Caco-2 (cell line): ENCODE measurements around the gene DGKB. TPM values are rescaled to one million over a fixed set of nuclear protein-coding genes. Genes with fewer than 3 reads are reported as not detected.
A peak's percentile ranks its signal among the peaks of the same experiment; 100 is the strongest.

ENCODE experiments used
- BruUV-seq: library from RNA; stranded (reverse); fragments of 400-500 nt; replicated peaks from 2 replicates; lab custom pipeline; 2021; lab: Mats Ljungman, UMichigan
- CTCF ChIA-PET: fragments of 300-600 bp; sonication (Branson Sonifier 250); formaldehyde crosslinking; loops from one replicate; lab custom pipeline; 2022; ENCODE audit warnings: antibody characterized with exemption; lab: Charles Lee
- POLR2A ChIA-PET: fragments of 300-600 bp; sonication (Branson Sonifier 250); formaldehyde crosslinking; loops from one replicate; lab custom pipeline; 2022; ENCODE audit warnings: antibody characterized with exemption; lab: Charles Lee
- DNase-seq, 2 experiments: peaks; one replicate each; pipeline versions ENCODE4 v3.0.0 to v3.0.0-alpha.2; 2020 to 2022
- H3K27me3 ChIP-seq: replicated peaks from 2 replicates; pipeline ENCODE4 v1.6.0; 2011; ENCODE audit warnings: low read length; ENCODE audit not compliant: control insufficient read depth, insufficient read depth
- H3K36me3 ChIP-seq: 2 replicates; pipeline ENCODE4 v1.5.1; 2011; ENCODE audit warnings: low read length; ENCODE audit not compliant: control insufficient read depth, insufficient read depth
- H3K4me1 ChIP-seq: fragments of 250-450 bp; sonication (Bioruptor Pico); 2 replicates; pipeline ENCODE4 v1.5.1; 2020; ENCODE audit warnings: mild to moderate bottlenecking
- H3K4me3 ChIP-seq: 2 replicates; pipeline ENCODE4 v1.5.1; 2011; ENCODE audit warnings: low read depth, mild to moderate bottlenecking, control low read depth, low read length
- H3K9me3 ChIP-seq: fragments of 250-450 bp; sonication (Bioruptor Pico); 2 replicates; pipeline ENCODE4 v1.5.1; 2020; ENCODE audit warnings: mild to moderate bottlenecking, moderate library complexity
- H3K27ac Mint-ChIP-seq: one replicate; pipeline ENCODE4 v1.8.0; 2022; ENCODE audit warnings: mixed read lengths; ENCODE audit not compliant: unreplicated experiment
- H3K27me3 Mint-ChIP-seq: one replicate; pipeline ENCODE4 v1.8.0; 2022; ENCODE audit warnings: mixed read lengths; ENCODE audit not compliant: insufficient read depth, unreplicated experiment
- H3K36me3 Mint-ChIP-seq: one replicate; pipeline ENCODE4 v1.8.0; 2022; ENCODE audit warnings: mild to moderate bottlenecking, mixed read lengths; ENCODE audit not compliant: insufficient read depth, unreplicated experiment
- H3K4me1 Mint-ChIP-seq: one replicate; pipeline ENCODE4 v1.8.0; 2022; ENCODE audit warnings: low read depth, mixed read lengths; ENCODE audit not compliant: unreplicated experiment
- H3K4me3 Mint-ChIP-seq: one replicate; pipeline ENCODE4 v1.8.0; 2022; ENCODE audit warnings: mild to moderate bottlenecking, moderate library complexity, mixed read lengths; ENCODE audit not compliant: unreplicated experiment
- H3K9me3 Mint-ChIP-seq: one replicate; pipeline ENCODE4 v1.8.0; 2022; ENCODE audit warnings: mixed read lengths; ENCODE audit not compliant: unreplicated experiment
- intact Hi-C: fragments of 100-400 bp; cut with micrococcal nuclease; formaldehyde crosslinking; loops from one replicate; pipeline ENCODE4 v1.10.0; 2022; ENCODE audit not compliant: unreplicated experiment
- total RNA-seq: library from RNA; stranded (reverse); gene quantifications from 2 replicates; pipeline ENCODE4 v1.2.3, GENCODE V29; 2022
- TF ChIP-seq, protein P1 (sequence below), 2 experiments: fragments of 200-600 bp in 1 of 2; IDR thresholded peaks; 1 replicate in 1 of 2; 2 replicates in 1 of 2; pipeline versions ENCODE4 v1.5.1 to v1.8.0; 2011 to 2022; ENCODE audit warnings: antibody characterized with exemption in 1 of 2, control low read depth in 1 of 2, inconsistent platforms in 1 of 2, low read depth in 1 of 2, low read length in 1 of 2, mild to moderate bottlenecking in 1 of 2, moderate library complexity in 1 of 2; ENCODE audit not compliant: insufficient read depth in 1 of 2, severe bottlenecking in 1 of 2, unreplicated experiment in 1 of 2

DGKB gene
- total RNA-seq, 1 experiment from 2014 or later: 0.39 TPM

DNA sequence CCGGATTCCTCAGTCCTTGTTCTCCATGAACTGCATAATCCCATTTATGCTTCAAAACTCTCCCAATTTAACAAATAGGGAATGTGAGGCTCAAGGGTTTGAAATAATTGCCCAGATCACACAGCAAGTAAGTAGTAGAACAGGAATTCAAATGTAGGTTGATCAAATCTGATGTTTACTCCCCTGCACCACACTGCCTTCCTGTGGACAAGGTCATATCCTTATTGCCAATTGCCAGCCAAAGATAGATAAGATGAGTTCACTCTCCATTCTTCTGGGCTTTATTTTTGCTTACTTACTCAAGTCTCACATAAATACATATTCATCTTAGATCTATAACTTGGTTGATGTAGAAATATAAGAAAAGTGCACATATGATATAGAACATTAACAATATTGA, 477.9 kb downstream of the DGKB start:
- ChIA-PET CTCF (no interaction called here), POLR2A (no interaction called here)
- BruUV-seq: no TSS peak
- no peaks in the 10 kb centered on the region for H3K36me3 Mint-ChIP-seq
- DNase-seq: no peak
- intact Hi-C loops: no loop called here
- TF ChIP-seq, protein P1, sequence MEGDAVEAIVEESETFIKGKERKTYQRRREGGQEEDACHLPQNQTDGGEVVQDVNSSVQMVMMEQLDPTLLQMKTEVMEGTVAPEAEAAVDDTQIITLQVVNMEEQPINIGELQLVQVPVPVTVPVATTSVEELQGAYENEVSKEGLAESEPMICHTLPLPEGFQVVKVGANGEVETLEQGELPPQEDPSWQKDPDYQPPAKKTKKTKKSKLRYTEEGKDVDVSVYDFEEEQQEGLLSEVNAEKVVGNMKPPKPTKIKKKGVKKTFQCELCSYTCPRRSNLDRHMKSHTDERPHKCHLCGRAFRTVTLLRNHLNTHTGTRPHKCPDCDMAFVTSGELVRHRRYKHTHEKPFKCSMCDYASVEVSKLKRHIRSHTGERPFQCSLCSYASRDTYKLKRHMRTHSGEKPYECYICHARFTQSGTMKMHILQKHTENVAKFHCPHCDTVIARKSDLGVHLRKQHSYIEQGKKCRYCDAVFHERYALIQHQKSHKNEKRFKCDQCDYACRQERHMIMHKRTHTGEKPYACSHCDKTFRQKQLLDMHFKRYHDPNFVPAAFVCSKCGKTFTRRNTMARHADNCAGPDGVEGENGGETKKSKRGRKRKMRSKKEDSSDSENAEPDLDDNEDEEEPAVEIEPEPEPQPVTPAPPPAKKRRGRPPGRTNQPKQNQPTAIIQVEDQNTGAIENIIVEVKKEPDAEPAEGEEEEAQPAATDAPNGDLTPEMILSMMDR (IDR thresholded peaks at IDR 0.05; ENCODE audit: insufficient read depth in 1 of 2, low read depth in 1 of 2, low read length in 1 of 2, severe bottlenecking in 1 of 2, unreplicated experiment in 1 of 2): no peak
- Histone ChIP-seq H3K27me3 (no peaks in the 10 kb centered on the region), H3K4me1 (no peaks in the 10 kb centered on the region), H3K4me3 (no peak overlapping the region), H3K36me3 (no peaks in the 10 kb centered on the region), H3K9me3 (no peaks in the 10 kb centered on the region)
- H3K27ac Mint-ChIP-seq: no peak overlapping the region
- H3K27me3 Mint-ChIP-seq: no peaks in the 10 kb centered on the region
- no peak overlapping the region for H3K4me3 Mint-ChIP-seq
- no peaks in the 10 kb centered on the region for H3K4me1 Mint-ChIP-seq
- no peaks in the 10 kb centered on the region for H3K9me3 Mint-ChIP-seq

DNA sequence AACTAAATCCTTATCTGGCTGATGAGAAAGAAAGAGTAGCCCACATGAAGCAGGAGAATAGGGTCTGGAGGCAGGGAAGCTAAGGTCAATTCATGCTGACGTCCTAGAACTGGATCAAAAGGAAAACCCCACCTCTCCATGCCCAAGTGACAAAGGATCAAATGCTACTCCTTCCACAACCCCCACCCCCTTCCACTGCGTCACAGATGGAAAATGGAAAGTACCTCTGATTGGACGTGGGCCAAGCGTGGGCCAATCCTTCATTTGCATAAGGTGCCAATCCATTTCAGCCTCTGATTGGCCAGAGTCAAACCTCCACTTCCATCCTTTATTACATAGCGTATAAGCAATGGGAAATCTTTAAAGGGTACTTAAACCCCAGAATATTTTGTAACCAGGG, 481.8 kb downstream of the DGKB start:
- Mint-ChIP-seq H3K27ac (no peak overlapping the region), H3K4me1 (no peaks in the 10 kb centered on the region)
- no TSS peak for BruUV-seq

DNA sequence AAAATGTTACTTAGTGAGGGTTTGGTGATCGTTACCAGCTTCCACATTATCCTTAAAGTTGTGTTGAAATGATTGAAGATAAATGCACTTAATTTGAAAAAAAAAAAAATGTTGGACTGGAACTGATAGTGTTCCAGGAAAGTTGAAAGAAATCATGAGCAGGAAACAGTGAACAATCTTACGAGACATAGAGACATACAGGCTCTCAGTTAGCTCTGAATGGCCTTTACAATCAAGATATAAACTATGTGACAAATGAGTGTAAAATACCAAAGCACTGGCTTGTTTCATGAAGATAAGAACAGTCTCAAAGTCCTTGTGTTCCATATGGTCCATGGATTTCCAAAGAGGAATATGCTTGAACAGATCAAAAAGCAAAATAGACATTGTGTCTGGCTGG, 483.0 kb downstream of the DGKB start:
- H3K9me3 Mint-ChIP-seq: no peaks in the 10 kb centered on the region
- no peaks in the 10 kb centered on the region for H3K4me1 ChIP-seq
- CTCF ChIA-PET: no interaction called here
- no peak for DNase-seq
- no peaks in the 10 kb centered on the region for H3K27me3 Mint-ChIP-seq
- POLR2A ChIA-PET: no interaction called here
- H3K36me3 ChIP-seq: no peaks in the 10 kb centered on the region
- H3K27me3 ChIP-seq: no peaks in the 10 kb centered on the region
- TF ChIP-seq, protein P1 (IDR thresholded peaks at IDR 0.05; ENCODE audit: insufficient read depth in 1 of 2, low read depth in 1 of 2, low read length in 1 of 2, severe bottlenecking in 1 of 2, unreplicated experiment in 1 of 2): no peak
- H3K4me3 Mint-ChIP-seq: no peak overlapping the region
- H3K36me3 Mint-ChIP-seq: no peaks in the 10 kb centered on the region
- intact Hi-C loops: no loop called here
- BruUV-seq: no TSS peak
- H3K27ac Mint-ChIP-seq: no peak overlapping the region
- no peaks in the 10 kb centered on the region for H3K4me1 Mint-ChIP-seq
- no peak overlapping the region for H3K4me3 ChIP-seq
- H3K9me3 ChIP-seq: no peaks in the 10 kb centered on the region

More for the DNA sequence above, 481.8 kb downstream of the DGKB start:
- CTCF ChIA-PET: no interaction called here
- POLR2A ChIA-PET: no interaction called here
- Histone ChIP-seq H3K27me3 (no peaks in the 10 kb centered on the region), H3K4me3 (no peak overlapping the region), H3K36me3 (no peaks in the 10 kb centered on the region), H3K9me3 (no peaks in the 10 kb centered on the region), H3K4me1 (no peaks in the 10 kb centered on the region)
- H3K9me3 Mint-ChIP-seq: no peaks in the 10 kb centered on the region
- intact Hi-C loops: no loop called here
- H3K36me3 Mint-ChIP-seq: no peaks in the 10 kb centered on the region
- no peaks in the 10 kb centered on the region for H3K27me3 Mint-ChIP-seq
- no peak overlapping the region for H3K4me3 Mint-ChIP-seq
- TF ChIP-seq, protein P1 (IDR thresholded peaks at IDR 0.05; ENCODE audit: insufficient read depth in 1 of 2, low read depth in 1 of 2, low read length in 1 of 2, severe bottlenecking in 1 of 2, unreplicated experiment in 1 of 2): no peak
- peak in 1 of 2 experiments; percentile 3 for DNase-seq
